ENCODE results near the gene CSK.

Gene CSK

DNA sequence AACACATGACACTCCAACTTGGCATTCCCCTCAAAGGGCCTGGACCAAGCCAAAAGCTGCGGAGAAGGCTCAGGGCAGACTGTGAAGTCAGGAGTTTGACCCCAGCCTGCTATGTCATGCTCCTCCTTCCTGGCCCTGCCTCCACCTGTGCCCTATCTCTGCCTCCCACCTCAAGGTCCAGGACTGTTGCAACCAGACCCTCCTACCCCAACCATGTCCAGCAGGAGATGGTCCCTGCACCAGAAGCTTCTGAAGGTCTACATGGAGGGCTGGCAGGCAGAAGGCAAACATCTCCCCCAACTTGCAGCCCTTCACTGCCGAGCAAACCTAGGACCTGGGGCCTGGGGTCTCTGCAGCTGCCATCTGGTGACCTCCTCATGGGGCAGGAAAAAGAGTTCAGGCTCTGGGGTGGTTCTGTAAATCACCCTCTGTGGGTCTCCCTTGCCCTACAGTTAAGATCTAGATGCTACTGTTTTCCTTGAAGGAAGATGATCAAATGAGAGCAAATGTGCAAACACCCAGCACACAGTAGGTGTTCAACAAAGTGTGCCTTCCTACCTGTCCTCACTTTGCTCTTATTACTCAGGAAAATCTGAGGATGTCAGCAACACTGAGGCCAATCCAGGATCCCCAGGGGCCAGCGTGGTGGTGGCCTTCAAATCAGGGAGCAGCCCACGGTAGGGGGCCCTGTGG is 11.5 kb upstream of the CSK start:
- no peak overlapping the region for H3K27ac ChIP-seq
- TF ChIP-seq, protein P1, sequence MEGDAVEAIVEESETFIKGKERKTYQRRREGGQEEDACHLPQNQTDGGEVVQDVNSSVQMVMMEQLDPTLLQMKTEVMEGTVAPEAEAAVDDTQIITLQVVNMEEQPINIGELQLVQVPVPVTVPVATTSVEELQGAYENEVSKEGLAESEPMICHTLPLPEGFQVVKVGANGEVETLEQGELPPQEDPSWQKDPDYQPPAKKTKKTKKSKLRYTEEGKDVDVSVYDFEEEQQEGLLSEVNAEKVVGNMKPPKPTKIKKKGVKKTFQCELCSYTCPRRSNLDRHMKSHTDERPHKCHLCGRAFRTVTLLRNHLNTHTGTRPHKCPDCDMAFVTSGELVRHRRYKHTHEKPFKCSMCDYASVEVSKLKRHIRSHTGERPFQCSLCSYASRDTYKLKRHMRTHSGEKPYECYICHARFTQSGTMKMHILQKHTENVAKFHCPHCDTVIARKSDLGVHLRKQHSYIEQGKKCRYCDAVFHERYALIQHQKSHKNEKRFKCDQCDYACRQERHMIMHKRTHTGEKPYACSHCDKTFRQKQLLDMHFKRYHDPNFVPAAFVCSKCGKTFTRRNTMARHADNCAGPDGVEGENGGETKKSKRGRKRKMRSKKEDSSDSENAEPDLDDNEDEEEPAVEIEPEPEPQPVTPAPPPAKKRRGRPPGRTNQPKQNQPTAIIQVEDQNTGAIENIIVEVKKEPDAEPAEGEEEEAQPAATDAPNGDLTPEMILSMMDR (IDR thresholded peaks at IDR 0.05) = no peak
- TF ChIP-seq ZFX (IDR thresholded peaks at IDR 0.05; ENCODE audit: borderline replicate concordance) = no peak

DNA sequence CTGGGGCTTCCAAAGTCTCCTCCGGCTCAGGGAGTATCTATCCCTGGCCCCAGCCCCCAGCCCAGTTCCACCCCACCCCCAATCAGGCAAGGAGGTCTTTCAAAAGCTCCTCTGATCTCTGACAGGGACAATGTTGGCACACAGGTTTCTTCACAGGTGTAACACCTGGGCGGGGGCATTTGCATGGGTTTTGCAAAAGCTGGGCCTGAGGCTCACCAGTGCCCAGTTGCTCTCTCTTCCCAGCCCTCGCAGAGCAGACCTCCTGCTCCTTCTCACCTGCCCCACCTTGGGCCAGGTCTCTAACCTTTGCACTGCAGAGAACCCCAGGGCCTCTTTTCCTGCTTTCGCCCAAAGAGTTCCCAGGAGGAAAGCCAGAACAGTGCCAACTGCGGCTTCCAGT is 8.6 kb upstream of the CSK start:
- H3K27ac ChIP-seq = no peak overlapping the region
- TF ChIP-seq ZFX (IDR thresholded peaks at IDR 0.05; ENCODE audit: borderline replicate concordance) = no peak
- TF ChIP-seq, protein P1 (IDR thresholded peaks at IDR 0.05) = no peak

DNA sequence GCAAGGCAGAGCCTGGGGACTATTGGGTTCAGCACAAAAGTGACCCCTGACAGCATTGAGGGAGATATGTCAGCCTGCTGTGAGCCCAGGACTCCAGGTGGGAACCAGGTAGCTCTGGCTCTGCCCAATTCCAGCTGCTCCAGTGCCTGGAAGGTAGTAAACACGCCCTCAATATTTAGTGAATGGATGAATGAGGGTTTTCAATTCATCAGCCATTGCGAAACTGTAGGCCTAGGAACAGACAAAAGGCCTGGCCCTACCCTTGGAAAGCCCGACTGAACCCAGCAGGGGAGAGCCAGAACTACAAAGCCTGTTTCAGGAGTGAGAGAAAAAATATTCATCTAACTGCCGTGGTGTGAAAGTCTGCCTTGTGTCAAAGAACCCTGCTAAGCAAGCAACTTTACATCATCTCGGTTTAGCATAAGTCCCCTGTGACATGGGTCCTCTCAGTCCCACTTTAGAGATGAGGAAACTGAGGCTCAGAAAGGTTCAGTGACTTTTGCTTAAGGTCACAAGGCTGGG is 8.1 kb upstream of the CSK start:
- no peak overlapping the region for H3K27ac ChIP-seq
- TF ChIP-seq, protein P1 (IDR thresholded peaks at IDR 0.05) = no peak
- TF ChIP-seq ZFX (IDR thresholded peaks at IDR 0.05; ENCODE audit: borderline replicate concordance) = no peak

DNA sequence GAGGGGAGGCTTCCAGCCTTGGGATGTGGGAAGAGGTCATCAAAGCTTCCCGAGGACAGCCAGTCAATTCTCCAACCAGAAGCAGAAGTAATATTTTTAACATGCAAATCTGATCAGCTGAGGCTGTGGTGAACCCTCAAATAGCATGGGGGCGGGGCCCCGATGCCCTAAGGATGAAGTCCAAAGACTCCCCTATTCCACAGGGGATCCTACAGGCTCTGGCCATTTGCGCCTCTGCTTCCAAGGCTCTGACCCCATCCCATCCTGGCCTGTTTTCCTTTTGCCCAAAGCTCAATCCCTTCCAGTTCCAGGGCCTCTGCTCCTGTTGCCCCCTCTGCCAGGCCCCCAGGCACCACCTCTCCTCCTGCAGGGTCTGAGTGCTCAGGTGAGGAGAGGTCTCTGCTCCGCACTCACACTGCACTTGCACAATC is 6.7 kb upstream of the CSK start:
- no peak overlapping the region for H3K27ac ChIP-seq
- TF ChIP-seq, protein P1 (IDR thresholded peaks at IDR 0.05) = no peak
- no peak for TF ChIP-seq ZFX (IDR thresholded peaks at IDR 0.05; ENCODE audit: borderline replicate concordance)

DNA sequence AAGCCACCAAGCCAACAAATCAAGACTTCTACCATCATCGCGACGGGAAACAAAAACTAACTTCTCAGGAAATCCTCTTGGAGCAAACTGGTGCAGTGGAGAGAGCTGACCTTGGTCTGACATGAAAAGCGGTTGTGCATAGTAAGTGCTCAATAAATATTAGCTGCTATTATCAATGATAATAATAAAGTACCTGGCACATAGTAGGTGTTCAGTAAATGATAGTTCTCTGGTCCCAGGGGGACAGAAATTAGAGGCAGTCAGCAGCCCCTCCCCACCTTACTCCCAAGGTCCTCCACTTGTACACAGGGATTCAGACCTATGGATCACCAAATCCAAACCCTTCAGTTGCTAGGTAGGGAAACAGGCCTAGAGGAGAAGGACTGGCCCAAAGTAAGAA is 6.0 kb upstream of the CSK start:
- no peak overlapping the region for H3K27ac ChIP-seq
- TF ChIP-seq, protein P1 (IDR thresholded peaks at IDR 0.05) = no peak
- no peak for TF ChIP-seq ZFX (IDR thresholded peaks at IDR 0.05; ENCODE audit: borderline replicate concordance)

DNA sequence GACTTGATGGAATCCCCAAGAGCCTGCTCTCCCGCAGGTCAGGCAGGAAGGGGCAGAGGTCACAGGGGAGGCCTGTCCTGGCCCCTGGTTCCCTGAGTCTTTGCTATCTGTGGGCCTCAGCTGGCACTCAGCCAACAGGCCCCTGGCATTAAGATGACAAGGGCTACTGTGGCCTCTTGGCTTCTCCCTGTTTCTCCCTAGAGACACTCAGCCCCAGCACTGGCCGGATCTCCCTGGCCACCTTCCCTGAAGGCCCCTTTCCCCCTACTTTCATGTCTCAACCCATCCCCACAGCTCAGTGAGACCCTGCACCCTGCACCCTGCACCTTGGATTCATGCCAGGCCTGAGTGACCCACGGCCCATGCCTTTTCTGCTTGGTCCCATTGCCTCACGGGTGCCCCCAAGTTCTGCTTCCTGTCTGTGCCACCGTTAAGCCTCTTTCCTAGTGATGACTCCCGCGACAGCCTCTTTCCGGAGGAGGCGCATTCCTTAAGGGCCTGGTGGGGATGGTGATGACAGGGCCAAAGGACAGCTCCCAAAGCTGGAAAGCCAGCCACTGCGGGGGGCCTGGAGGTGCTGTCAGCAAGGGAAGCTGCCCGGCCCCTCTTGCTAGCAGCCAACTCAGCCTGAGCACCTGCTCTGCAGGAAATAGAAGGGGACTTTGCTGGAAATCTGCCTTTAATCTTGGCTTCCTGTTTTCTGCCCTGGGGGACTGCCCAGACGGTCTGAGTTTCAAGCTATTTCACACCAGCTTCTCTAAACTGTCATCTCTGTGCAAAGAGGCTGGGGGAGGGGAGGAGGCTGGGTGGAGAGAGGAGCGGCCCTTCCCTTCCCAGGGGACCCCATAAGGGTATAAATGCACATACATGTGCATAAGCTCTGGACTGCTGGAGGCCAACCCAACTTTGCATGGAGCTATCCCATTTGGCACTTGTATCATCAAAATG is 4.8 kb upstream of the CSK start:
- no peak overlapping the region for H3K27ac ChIP-seq
- no peak for TF ChIP-seq ZFX (IDR thresholded peaks at IDR 0.05; ENCODE audit: borderline replicate concordance)
- TF ChIP-seq, protein P1 (IDR thresholded peaks at IDR 0.05) = no peak

Measured in 22Rv1 (cell line).